Measurements from ENCODE around the gene LAS1L.

- no peak for TF ChIP-seq EZH2phosphoT487 (IDR thresholded peaks at IDR 0.05; ENCODE audit: borderline replicate concordance, low read length)
- TF ChIP-seq, protein P1, sequence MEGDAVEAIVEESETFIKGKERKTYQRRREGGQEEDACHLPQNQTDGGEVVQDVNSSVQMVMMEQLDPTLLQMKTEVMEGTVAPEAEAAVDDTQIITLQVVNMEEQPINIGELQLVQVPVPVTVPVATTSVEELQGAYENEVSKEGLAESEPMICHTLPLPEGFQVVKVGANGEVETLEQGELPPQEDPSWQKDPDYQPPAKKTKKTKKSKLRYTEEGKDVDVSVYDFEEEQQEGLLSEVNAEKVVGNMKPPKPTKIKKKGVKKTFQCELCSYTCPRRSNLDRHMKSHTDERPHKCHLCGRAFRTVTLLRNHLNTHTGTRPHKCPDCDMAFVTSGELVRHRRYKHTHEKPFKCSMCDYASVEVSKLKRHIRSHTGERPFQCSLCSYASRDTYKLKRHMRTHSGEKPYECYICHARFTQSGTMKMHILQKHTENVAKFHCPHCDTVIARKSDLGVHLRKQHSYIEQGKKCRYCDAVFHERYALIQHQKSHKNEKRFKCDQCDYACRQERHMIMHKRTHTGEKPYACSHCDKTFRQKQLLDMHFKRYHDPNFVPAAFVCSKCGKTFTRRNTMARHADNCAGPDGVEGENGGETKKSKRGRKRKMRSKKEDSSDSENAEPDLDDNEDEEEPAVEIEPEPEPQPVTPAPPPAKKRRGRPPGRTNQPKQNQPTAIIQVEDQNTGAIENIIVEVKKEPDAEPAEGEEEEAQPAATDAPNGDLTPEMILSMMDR (IDR thresholded peaks at IDR 0.05; ENCODE audit: low read depth, low read length, poor library complexity, severe bottlenecking), result no peak
Measured at GRCh38 chrX:65545456-65545855, 10.9 kb upstream of the LAS1L start.
